Measurements from ENCODE around the gene CRELD2. TPM values are rescaled to one million over a fixed set of nuclear protein-coding genes. Genes with fewer than 3 reads are reported as not detected.
A peak's percentile ranks its signal among the peaks of the same experiment; 100 is the strongest.

The CRELD2 gene
- 10 to 100 TPM; 23.2 to 39.9 (median 31.0) TPM for polyA plus RNA-seq (ENCODE audit: insufficient read length in 4 of 4)

DNA sequence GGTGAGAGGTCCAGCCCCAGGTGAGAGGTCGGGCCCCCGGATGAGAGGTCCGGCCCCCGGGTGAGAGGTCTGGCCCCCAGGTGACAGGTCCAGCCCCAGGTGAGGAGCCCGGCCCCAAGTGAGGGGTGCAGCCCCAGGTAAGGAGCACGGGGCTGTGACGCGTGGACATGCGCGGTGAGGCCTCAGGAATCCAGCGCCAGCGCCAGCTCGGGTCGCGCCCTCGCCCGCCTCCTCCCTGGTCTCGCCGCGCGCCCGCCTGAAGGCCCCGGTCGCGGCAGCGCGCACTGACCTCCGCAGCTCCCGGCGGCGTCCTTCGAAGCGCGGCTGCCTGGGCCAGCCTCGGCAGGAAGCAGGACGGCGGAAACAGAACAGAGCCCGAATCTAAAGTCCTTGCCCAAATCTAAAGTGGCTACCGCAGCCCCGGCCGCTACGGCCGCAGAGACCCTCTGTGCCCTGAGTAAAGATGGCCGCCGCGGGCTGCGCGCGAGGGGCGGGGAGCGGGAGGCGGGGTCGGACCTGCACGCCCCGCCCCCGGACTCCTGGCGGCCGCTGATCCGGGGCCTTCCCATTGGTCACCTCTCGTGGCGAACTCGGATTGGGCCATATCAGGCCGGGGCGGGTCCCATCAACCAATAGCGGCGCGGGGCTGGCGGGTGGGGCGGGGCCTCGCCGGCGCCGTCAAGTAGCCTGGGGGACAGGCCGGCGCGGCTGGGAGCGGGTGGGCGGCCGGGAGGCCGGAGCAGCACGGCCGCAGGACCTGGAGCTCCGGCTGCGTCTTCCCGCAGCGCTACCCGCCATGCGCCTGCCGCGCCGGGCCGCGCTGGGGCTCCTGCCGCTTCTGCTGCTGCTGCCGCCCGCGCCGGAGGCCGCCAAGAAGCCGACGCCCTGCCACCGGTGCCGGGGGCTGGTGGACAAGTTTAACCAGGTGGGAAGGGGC, at the start of gene CRELD2, which contains the start of gene ALG12:
CRELD2 (plus strand) TSS at position 661 of the 937 bp plus-strand sequence; CDS start at position 797, 136 bp downstream.
ALG12 (minus strand) TSS at position 465 of the 937 bp plus-strand sequence. CDS start 4,673 bp downstream, outside the sequence.
- DNase-seq (ENCODE audit: low read depth in 4 of 4, low spot score in 2 of 4) = peak; percentile 83 to 93 (median 91)

DNA sequence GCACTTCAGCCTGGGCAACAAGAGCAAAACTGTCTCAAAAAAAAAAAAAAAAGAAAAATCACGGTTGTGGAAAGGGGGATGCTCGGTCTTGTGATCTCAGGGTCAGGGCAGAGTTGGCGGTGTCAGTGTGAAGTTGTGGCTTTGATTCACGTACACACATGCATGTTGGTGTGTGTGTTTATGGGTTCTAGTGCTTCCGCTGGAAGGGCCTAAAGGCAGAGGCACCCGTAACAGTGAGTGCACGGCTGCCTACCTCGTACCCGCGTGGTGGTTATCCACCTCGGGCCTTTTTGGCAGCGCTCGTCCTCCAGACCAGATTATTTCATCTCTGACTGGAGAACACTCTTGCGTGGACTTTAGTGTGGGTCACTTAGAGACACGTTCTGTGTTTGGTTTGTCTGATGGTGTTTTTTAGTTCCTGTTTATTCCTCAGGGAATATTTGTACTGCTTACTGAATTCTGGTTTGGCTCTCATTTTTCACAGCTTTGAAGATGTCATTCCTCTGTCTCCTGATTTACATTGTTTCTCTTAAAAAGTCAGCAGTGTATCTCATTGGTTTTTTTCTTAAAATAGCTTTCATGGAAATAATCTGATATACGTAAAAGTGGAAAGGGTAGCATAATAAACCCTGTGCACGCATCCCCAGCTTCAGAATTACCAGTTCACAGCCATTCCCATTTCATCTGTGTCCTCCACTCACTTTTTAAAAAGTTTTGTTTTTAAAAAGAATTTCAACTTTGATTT, 49.2 kb upstream of the CRELD2 start:
- no peak for DNase-seq (ENCODE audit: low read depth in 4 of 4, low spot score in 2 of 4)

- no peak for DNase-seq (ENCODE audit: low read depth in 4 of 4, low spot score in 2 of 4)
Measured at GRCh38 chr22:49869845-49870712, 48.4 kb upstream of the CRELD2 start.

DNA sequence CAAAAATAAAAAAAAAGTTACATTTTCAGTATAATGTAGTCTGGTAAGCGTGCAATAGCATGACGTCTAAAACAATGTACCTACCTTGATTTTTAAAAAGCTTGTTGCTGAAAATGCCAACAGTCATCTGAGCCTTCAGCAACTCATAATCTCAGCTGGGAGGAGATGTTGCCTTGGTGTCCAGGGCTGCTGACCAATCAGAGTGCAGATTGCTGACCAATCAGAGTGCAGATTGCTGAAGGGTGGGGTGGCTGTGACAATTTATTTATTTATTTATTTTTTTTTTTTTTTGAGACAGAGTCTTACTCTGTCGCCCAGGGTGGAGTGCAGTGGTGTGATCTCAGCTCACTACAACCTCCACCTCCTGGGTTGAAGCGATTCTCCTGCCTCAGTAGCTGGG, 47.0 kb upstream of the CRELD2 start:
- no peak for DNase-seq (ENCODE audit: low read depth in 4 of 4, low spot score in 2 of 4)

DNA sequence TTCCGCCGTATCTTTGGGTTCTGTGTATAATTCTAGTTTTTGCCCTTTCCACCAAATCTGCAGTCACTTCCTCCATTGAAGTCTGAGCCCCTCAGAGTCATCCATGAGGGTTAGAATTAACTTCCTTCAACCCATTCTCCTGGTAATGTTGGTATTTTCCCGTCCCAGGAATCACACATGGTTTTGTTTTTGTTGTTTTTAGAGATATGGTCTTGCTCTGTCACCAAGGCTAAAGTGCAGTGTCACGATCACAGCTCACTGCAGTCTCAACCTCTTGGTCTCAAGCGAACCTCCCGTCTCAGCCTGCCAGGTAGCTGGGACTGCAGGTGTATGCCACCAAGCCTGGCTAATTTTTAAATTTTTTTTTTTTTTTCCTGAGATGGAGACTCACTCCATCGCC, 46.1 kb upstream of the CRELD2 start:
- DNase-seq (ENCODE audit: low read depth in 4 of 4, low spot score in 2 of 4) = no peak

- DNase-seq (ENCODE audit: low read depth in 4 of 4, low spot score in 2 of 4) = no peak
Measured at GRCh38 chr22:49873228-49873940, 45.0 kb upstream of the CRELD2 start.

DNA sequence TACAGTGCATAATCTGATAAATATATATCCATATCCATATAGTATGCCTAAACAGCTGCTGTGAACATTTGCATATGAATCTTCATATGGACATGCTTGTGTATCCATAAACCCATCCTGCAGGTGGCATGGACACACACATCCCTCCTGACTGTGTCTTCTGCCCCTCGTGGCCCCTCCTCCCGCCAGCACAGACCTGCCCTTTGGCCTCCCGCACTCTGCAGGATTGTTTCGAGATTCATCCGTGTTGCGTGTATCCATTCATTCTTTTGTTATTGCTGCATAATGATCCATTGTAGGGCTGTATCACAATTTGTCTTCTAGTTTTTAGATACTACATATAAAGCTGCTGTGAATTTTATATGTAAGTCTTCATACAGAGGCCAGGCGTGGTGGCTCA, 40.8 kb upstream of the CRELD2 start:
- no peak for DNase-seq (ENCODE audit: low read depth in 4 of 4, low spot score in 2 of 4)

- no peak for DNase-seq (ENCODE audit: low read depth in 4 of 4, low spot score in 2 of 4)
Measured at GRCh38 chr22:49878206-49878605, 40.2 kb upstream of the CRELD2 start.

GRCh38 chr22:49879871-49880270, 38.6 kb upstream of the CRELD2 start:
- DNase-seq (ENCODE audit: low read depth in 4 of 4, low spot score in 2 of 4) = no peak

DNA sequence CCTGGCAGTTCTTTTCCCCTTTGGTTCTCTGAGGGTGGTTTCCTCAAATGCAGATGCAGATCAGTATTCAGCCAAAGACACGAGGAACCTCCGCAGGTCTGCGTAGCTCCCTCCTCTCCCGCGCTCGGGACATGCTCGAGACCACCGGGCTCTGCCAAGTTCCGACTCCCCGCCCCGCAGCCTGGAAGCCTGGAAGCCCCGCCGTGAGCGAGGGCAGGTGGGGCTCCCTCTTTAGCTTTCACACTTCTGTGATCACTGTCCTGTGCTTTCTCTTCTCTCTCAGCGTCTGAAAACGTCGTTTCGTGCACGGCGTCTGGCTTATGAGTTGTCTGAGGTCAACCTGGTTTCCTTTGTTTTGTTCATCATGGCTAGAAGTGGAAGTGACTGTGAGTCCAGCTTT, 38.2 kb upstream of the CRELD2 start:
- DNase-seq (ENCODE audit: low read depth in 4 of 4, low spot score in 2 of 4) = no peak

GRCh38 chr22:49881856-49882255, 36.6 kb upstream of the CRELD2 start:
- DNase-seq (ENCODE audit: low read depth in 4 of 4, low spot score in 2 of 4) = no peak

GRCh38 chr22:49882519-49883293, 35.7 kb upstream of the CRELD2 start:
- DNase-seq (ENCODE audit: low read depth in 4 of 4, low spot score in 2 of 4) = no peak

GRCh38 chr22:49883294-49883640, 35.2 kb upstream of the CRELD2 start:
- no peak for DNase-seq (ENCODE audit: low read depth in 4 of 4, low spot score in 2 of 4)

DNA sequence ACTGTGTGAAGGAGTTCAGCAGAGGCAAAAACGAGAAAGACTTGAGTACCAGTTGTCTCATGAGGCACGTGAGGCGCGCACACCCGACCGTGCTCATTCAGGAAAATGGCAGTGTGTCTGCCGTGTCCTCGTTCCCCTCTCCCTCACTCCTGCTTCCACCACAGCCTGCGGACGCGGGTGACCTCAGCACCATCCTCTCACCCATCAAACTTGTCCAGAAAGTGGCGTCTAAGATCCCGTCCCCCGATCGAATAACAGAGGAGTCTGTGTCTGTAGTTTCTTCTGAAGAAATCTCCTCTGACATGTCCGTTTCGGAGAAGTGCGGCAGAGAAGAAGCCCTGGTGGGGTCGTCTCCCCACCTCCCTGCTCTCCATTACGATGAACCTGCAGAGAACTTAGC, 34.4 kb upstream of the CRELD2 start:
- no peak for DNase-seq (ENCODE audit: low read depth in 4 of 4, low spot score in 2 of 4)

- no peak for DNase-seq (ENCODE audit: low read depth in 4 of 4, low spot score in 2 of 4)
Measured at GRCh38 chr22:49884503-49885260, 33.8 kb upstream of the CRELD2 start.

- DNase-seq (ENCODE audit: low read depth in 4 of 4, low spot score in 2 of 4) = no peak
Measured at GRCh38 chr22:49885281-49885680, 33.2 kb upstream of the CRELD2 start.

GRCh38 chr22:49885881-49886280, 32.6 kb upstream of the CRELD2 start:
- DNase-seq (ENCODE audit: low read depth in 4 of 4, low spot score in 2 of 4) = no peak

- no peak for DNase-seq (ENCODE audit: low read depth in 4 of 4, low spot score in 2 of 4)
Measured at GRCh38 chr22:49886346-49887063, 31.9 kb upstream of the CRELD2 start.

All from left renal cortex interstitium (tissue), 4 donors.